ENCODE measurements around the gene TNS1.

Gene TNS1

GRCh38 chr2:217970206-217970605 lies 32.6 kb downstream of the TNS1 start:
- no peak for DNase-seq (ENCODE audit: low read depth)
- no peak for TF ChIP-seq CTCF (IDR thresholded peaks at IDR 0.05; ENCODE audit: low read depth, low read length, missing control alignments)
- H3K4me3 ChIP-seq (ENCODE audit: low read depth, low read length) = no peak overlapping the region

GRCh38 chr2:217969588-217969987 lies 33.2 kb downstream of the TNS1 start:
- DNase-seq (ENCODE audit: low read depth) = no peak
- H3K4me3 ChIP-seq (ENCODE audit: low read depth, low read length) = no peak overlapping the region
- TF ChIP-seq CTCF (IDR thresholded peaks at IDR 0.05; ENCODE audit: low read depth, low read length, missing control alignments) = no peak

GRCh38 chr2:217968023-217968422 lies 34.8 kb downstream of the TNS1 start:
- TF ChIP-seq CTCF (IDR thresholded peaks at IDR 0.05; ENCODE audit: low read depth, low read length, missing control alignments) = no peak
- DNase-seq (ENCODE audit: low read depth) = no peak
- no peak overlapping the region for H3K4me3 ChIP-seq (ENCODE audit: low read depth, low read length)

GRCh38 chr2:217966423-217967070 lies 36.2 kb downstream of the TNS1 start:
- no peak overlapping the region for H3K4me3 ChIP-seq (ENCODE audit: low read depth, low read length)
- no peak for DNase-seq (ENCODE audit: low read depth)
- no peak for TF ChIP-seq CTCF (IDR thresholded peaks at IDR 0.05; ENCODE audit: low read depth, low read length, missing control alignments)

- TF ChIP-seq CTCF (IDR thresholded peaks at IDR 0.05; ENCODE audit: low read depth, low read length, missing control alignments) = no peak
- DNase-seq (ENCODE audit: low read depth) = no peak
- H3K4me3 ChIP-seq (ENCODE audit: low read depth, low read length) = no peak overlapping the region
These were observed 38.3 kb downstream of the TNS1 start for GRCh38 chr2:217964275-217965161.

GRCh38 chr2:217960351-217960750 lies 42.4 kb downstream of the TNS1 start:
- TF ChIP-seq CTCF (IDR thresholded peaks at IDR 0.05; ENCODE audit: low read depth, low read length, missing control alignments) = no peak
- H3K4me3 ChIP-seq (ENCODE audit: low read depth, low read length) = no peak overlapping the region
- DNase-seq (ENCODE audit: low read depth) = no peak

Data from GM12864 (cell line).